Measurements from ENCODE around the gene NELL1. TPM values are rescaled to one million over a fixed set of nuclear protein-coding genes. Genes with fewer than 3 reads are reported as not detected.

Gene NELL1
- total RNA-seq = not detected

- no peak within 1 kb of the TSS for H3K27ac Mint-ChIP-seq
- ATAC-seq = no peak
- no peaks in the 10 kb centered on the region for H3K9me3 Mint-ChIP-seq (ENCODE audit: low read depth)
- DNase-seq = no peak
- no peaks in the 10 kb centered on the region for H3K36me3 Mint-ChIP-seq
- H3K27me3 Mint-ChIP-seq = peaks cover 70% of the 10 kb centered on the region
- peaks cover 6% of the 10 kb centered on the region for H3K4me1 Mint-ChIP-seq
- CTCF ChIA-PET = no interaction called here
- no peak within 1 kb of the TSS for H3K4me3 Mint-ChIP-seq
Observed at GRCh38 chr11:20668844-20669819, at the start of gene NELL1. TSS of gene NELL1 (plus strand) at chr11:20669586.

GRCh38 chr11:20620988-20621387, 48.4 kb upstream of the NELL1 start:
- Mint-ChIP-seq H3K36me3 (no peaks in the 10 kb centered on the region), H3K4me1 (no peaks in the 10 kb centered on the region), H3K27ac (no peak overlapping the region), H3K9me3 (ENCODE audit: low read depth) (no peaks in the 10 kb centered on the region), H3K27me3 (peaks cover 7% of the 10 kb centered on the region), H3K4me3 (no peak overlapping the region)
- no peak for ATAC-seq
- no peak for DNase-seq
- CTCF ChIA-PET = interaction anchor here (0.9 kb wide), 1 partner anchor 224 kb away, joined by 3 read pairs; no protein-coding TSS in a partner anchor

DNA sequence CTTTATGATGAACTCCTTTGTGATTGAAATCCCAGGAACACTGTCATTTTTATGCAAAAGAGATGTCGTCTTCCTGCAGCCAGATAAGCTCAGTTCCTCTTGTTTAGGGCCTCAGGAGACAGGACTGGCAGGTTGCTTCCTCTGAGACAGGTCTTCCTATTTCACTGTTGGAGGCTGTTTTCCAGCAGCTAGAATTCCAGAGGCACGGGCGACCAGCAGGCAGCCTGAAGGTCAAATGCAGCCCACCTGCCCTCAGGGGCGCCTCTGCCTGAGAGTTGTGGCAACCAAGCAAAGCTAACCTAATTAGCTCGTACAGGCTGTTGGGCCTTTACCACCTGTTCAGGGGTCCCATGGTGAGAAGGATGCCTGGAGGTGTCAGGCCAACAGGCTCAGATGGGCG, 47.7 kb upstream of the NELL1 start:
- H3K36me3 Mint-ChIP-seq = no peaks in the 10 kb centered on the region
- peaks cover 7% of the 10 kb centered on the region for H3K27me3 Mint-ChIP-seq
- H3K4me3 Mint-ChIP-seq = no peak overlapping the region
- CTCF ChIA-PET = no interaction called here
- no peak overlapping the region for H3K27ac Mint-ChIP-seq
- ATAC-seq = no peak
- no peak for DNase-seq
- H3K4me1 Mint-ChIP-seq = no peaks in the 10 kb centered on the region
- H3K9me3 Mint-ChIP-seq (ENCODE audit: low read depth) = no peaks in the 10 kb centered on the region

DNA sequence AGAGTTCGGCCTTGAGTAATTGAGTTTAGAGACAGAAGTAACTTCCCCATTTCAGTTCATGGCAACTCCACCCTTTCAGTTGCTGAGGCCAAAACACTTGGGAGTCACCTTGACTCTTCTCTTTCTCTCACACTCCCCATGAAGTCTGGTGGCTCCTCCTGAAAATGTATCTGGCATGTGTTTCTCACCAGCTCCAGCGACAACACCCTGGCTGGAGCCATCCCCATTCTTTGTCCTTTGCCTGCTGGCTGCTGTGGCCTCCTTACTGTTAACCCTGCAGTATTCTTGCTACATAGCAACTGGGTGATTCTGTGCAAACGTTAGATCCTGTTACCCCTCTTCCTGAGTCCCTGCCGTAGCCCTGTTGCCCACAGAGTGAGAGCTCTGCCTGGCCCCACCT, 46.1 kb upstream of the NELL1 start:
- H3K36me3 Mint-ChIP-seq = no peaks in the 10 kb centered on the region
- DNase-seq = no peak
- H3K4me3 Mint-ChIP-seq = no peak overlapping the region
- H3K27me3 Mint-ChIP-seq = peaks cover 7% of the 10 kb centered on the region
- H3K27ac Mint-ChIP-seq = no peak overlapping the region
- ATAC-seq = no peak
- CTCF ChIA-PET = no interaction called here
- H3K9me3 Mint-ChIP-seq (ENCODE audit: low read depth) = no peaks in the 10 kb centered on the region
- H3K4me1 Mint-ChIP-seq = no peaks in the 10 kb centered on the region

- DNase-seq = no peak
- CTCF ChIA-PET = no interaction called here
Observed at GRCh38 chr11:20626279-20626678, 43.1 kb upstream of the NELL1 start.

DNA sequence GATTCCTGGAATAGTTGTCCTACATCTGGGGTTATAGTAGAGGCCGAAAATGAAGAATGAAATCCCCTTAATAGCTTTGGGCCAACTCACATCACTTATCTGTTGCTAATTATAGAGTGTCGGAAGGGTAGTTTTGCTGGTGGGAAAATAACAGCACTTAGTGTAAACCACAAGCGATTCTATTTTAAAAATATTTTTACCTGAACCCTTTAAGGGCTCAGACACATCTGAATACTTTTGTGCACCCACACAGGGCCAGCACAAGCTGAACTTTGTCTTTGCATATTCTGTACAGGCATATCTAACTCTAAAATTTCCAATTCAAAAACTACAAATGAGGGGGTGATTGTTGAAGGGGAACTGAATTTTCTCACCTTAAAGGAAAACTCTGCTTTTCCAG, 42.4 kb upstream of the NELL1 start:
- Mint-ChIP-seq H3K27me3 (peaks cover 4% of the 10 kb centered on the region), H3K4me1 (no peaks in the 10 kb centered on the region), H3K36me3 (no peaks in the 10 kb centered on the region), H3K4me3 (no peak overlapping the region), H3K9me3 (ENCODE audit: low read depth) (no peaks in the 10 kb centered on the region), H3K27ac (no peak overlapping the region)
- CTCF ChIA-PET = no interaction called here
- no peak for DNase-seq
- ATAC-seq = no peak

More at GRCh38 chr11:20626279-20626678, 43.1 kb upstream of the NELL1 start:
- no peaks in the 10 kb centered on the region for H3K4me1 Mint-ChIP-seq
- H3K27ac Mint-ChIP-seq = no peak overlapping the region
- H3K36me3 Mint-ChIP-seq = no peaks in the 10 kb centered on the region
- H3K27me3 Mint-ChIP-seq = peaks cover 4% of the 10 kb centered on the region
- no peaks in the 10 kb centered on the region for H3K9me3 Mint-ChIP-seq (ENCODE audit: low read depth)
- ATAC-seq = no peak
- no peak overlapping the region for H3K4me3 Mint-ChIP-seq

GRCh38 chr11:20627701-20628100, 41.7 kb upstream of the NELL1 start:
- CTCF ChIA-PET = no interaction called here
- H3K4me1 Mint-ChIP-seq = no peaks in the 10 kb centered on the region

GRCh38 chr11:20631519-20632168, 37.7 kb upstream of the NELL1 start:
- Mint-ChIP-seq H3K36me3 (no peaks in the 10 kb centered on the region), H3K27me3 (peaks cover 7% of the 10 kb centered on the region), H3K4me3 (no peak overlapping the region), H3K27ac (no peak overlapping the region), H3K9me3 (ENCODE audit: low read depth) (no peaks in the 10 kb centered on the region), H3K4me1 (no peaks in the 10 kb centered on the region)
- DNase-seq (no peak), ATAC-seq (no peak)
- CTCF ChIA-PET = no interaction called here

More at GRCh38 chr11:20627701-20628100, 41.7 kb upstream of the NELL1 start:
- Mint-ChIP-seq H3K27ac (no peak overlapping the region), H3K4me3 (no peak overlapping the region), H3K9me3 (ENCODE audit: low read depth) (no peaks in the 10 kb centered on the region), H3K27me3 (peaks cover 4% of the 10 kb centered on the region), H3K36me3 (no peaks in the 10 kb centered on the region)
- DNase-seq (no peak), ATAC-seq (no peak)

DNA sequence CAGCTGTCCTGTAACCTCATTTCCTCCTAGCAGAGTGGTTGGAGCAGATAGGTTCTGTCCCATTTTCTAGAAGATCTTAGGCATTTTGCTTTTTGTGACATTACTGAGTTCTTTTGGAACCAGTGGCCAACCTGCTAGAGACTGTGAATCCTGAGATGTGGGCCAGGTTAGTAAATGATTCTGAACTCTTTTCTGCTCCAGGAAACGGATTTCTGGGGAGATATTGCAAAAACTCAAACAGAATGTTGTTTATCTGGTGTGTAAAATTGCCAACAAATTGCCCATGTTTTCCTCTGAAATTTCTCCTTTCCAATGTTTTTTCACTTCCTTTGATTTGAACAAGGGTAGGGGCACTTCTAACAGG, 37.2 kb upstream of the NELL1 start:
- no peak overlapping the region for H3K4me3 Mint-ChIP-seq
- DNase-seq = no peak
- H3K4me1 Mint-ChIP-seq = no peaks in the 10 kb centered on the region
- CTCF ChIA-PET = no interaction called here
- ATAC-seq = no peak
- H3K36me3 Mint-ChIP-seq = no peaks in the 10 kb centered on the region
- peaks cover 5% of the 10 kb centered on the region for H3K27me3 Mint-ChIP-seq
- H3K27ac Mint-ChIP-seq = no peak overlapping the region
- H3K9me3 Mint-ChIP-seq (ENCODE audit: low read depth) = no peaks in the 10 kb centered on the region

GRCh38 chr11:20634044-20634443, 35.3 kb upstream of the NELL1 start:
- Mint-ChIP-seq H3K36me3 (no peaks in the 10 kb centered on the region), H3K27me3 (peaks cover 3% of the 10 kb centered on the region), H3K27ac (no peak overlapping the region), H3K4me1 (no peaks in the 10 kb centered on the region), H3K4me3 (no peak overlapping the region), H3K9me3 (ENCODE audit: low read depth) (no peaks in the 10 kb centered on the region)
- no peak for ATAC-seq
- no peak for DNase-seq
- CTCF ChIA-PET = no interaction called here

DNA sequence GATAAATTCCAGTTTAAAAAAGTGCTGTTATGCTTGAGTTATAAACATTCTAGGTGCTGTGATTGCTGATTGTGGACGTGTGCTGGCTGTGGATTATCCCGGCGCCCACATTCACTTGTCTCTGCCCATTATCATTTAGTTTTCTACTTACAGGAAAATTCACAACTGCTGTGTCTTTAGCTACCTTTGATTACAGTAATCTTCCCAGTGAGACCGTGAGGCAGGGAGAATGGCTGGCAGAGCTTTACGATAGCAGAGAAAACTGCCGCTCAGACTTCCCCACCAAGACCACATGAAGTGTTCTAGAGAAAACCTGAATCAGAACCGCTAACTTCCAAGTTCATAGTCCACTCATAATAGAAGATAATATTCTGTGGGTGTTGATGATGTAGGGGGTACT, 34.6 kb upstream of the NELL1 start:
- CTCF ChIA-PET = no interaction called here

DNA sequence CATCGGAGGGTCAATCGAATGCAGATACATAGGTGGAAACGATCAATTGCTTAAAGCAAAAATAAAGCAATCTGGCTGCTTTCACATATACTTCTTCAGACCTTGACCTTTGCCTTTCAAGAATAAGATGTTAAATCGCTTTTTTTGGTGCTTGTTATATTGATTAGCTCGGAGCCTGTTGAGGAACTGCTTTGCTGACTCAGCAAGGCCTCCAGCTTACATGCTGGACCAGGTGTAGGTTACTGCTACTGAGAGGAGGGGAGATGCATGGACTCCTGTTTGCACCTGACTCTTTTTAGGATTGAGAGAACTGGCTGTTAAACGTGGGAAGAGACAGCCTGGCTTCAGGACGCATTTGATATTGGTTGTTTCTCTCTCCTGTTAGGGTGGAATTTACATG, 31.3 kb upstream of the NELL1 start:
- DNase-seq = no peak
- Mint-ChIP-seq H3K4me3 (no peak overlapping the region), H3K27me3 (peaks cover 10% of the 10 kb centered on the region)

More for the DNA sequence above, 34.6 kb upstream of the NELL1 start:
- Mint-ChIP-seq H3K9me3 (ENCODE audit: low read depth) (no peaks in the 10 kb centered on the region), H3K36me3 (no peaks in the 10 kb centered on the region), H3K27me3 (peaks cover 3% of the 10 kb centered on the region), H3K4me3 (no peak overlapping the region), H3K27ac (no peak overlapping the region), H3K4me1 (no peaks in the 10 kb centered on the region)
- no peak for ATAC-seq
- no peak for DNase-seq

DNA sequence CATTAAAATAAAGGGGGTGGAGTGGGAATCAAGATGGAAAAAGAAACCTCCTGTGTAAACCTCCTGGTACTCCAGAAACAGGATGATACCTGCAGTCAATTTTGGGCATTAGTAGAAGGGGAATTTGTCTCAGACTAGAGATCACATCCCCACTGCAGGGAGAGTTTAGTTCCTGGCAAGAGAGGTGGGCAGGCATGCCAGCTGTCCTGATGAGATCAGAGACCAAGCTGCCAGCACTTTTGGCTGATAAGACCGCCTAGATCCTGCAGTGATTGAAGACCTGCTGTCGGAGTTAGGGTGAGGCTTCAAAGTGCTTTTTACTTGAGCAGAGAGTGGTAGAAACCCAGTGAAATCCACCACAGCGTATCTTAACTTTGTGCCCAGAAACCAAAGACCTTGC, 29.7 kb upstream of the NELL1 start:
- no peaks in the 10 kb centered on the region for H3K9me3 Mint-ChIP-seq (ENCODE audit: low read depth)
- peaks cover 10% of the 10 kb centered on the region for H3K27me3 Mint-ChIP-seq

More for the DNA sequence above, 31.3 kb upstream of the NELL1 start:
- ATAC-seq = no peak
- Mint-ChIP-seq H3K4me1 (no peaks in the 10 kb centered on the region), H3K36me3 (no peaks in the 10 kb centered on the region), H3K9me3 (ENCODE audit: low read depth) (no peaks in the 10 kb centered on the region), H3K27ac (no peak overlapping the region)
- CTCF ChIA-PET = interaction anchor here (2.3 kb wide), 1 partner anchor 10 kb away, joined by 9 read pairs; no protein-coding TSS in a partner anchor

DNA sequence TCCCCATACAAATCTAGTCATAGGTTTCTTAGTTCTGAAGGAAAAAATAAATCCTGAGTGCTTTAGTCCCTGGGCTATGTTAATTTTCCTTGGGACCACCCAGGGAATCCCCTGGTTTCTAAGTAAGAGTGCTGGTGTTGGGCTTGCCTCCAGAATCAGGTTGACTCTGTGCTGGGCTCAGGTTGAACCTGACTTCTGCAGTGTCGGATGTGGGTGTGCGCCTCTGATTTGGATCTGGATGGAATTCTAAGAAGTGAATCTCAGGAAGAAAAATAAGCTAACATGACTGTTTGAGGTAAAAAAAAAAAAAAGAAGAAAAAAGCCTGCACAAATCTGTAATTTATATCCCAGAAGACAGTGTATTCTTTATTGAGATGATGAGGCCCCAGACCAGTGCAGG, 29.0 kb upstream of the NELL1 start:
- H3K4me1 Mint-ChIP-seq = no peaks in the 10 kb centered on the region
- DNase-seq (no peak), ATAC-seq (no peak)
- CTCF ChIA-PET = no interaction called here
- H3K27ac Mint-ChIP-seq = no peak overlapping the region
- H3K9me3 Mint-ChIP-seq (ENCODE audit: low read depth) = no peaks in the 10 kb centered on the region
- H3K4me3 Mint-ChIP-seq = no peak overlapping the region
- H3K36me3 Mint-ChIP-seq = no peaks in the 10 kb centered on the region
- peaks cover 7% of the 10 kb centered on the region for H3K27me3 Mint-ChIP-seq

More for the DNA sequence above, 29.7 kb upstream of the NELL1 start:
- Mint-ChIP-seq H3K36me3 (no peaks in the 10 kb centered on the region), H3K27ac (no peak overlapping the region), H3K4me3 (no peak overlapping the region), H3K4me1 (no peaks in the 10 kb centered on the region)
- DNase-seq (no peak), ATAC-seq (no peak)
- CTCF ChIA-PET = interaction anchor here (2.3 kb wide), 1 partner anchor 8 kb away, joined by 9 read pairs; no protein-coding TSS in a partner anchor
